Heart right ventricle (tissue), 16 donors: ENCODE measurements around the gene DERL3. TPM values are rescaled to one million over a fixed set of nuclear protein-coding genes. Genes with fewer than 3 reads are reported as not detected.
A peak's percentile ranks its signal among the peaks of the same experiment; 100 is the strongest.

Experiments
- ATAC-seq, 8 donors: fragments of 200-7000 bp; cut with Tn5 transposase; one replicate each; pipeline ENCODE4 v1.9.1; 2020; ENCODE audit warnings: mild to moderate bottlenecking in 8 of 8, moderate library complexity in 8 of 8, moderate number of reproducible peaks in 1 of 8
- DNase-seq, 2 donors: peaks; one replicate each; pipeline ENCODE4 v3.0.0-alpha.2; 2020
- H3K27ac ChIP-seq, 10 donors: fragments of 200-600 bp; sonication (generic) in 2 of 10; one replicate each; pipeline versions ENCODE4 v1.5.0 to v1.8.0; 2020 to 2022; ENCODE audit warnings: mild to moderate bottlenecking in 3 of 10
- H3K27me3 ChIP-seq, 7 donors: fragments of 200-600 bp; one replicate each; pipeline ENCODE4 v1.8.0; 2021 to 2022; ENCODE audit warnings: mild to moderate bottlenecking in 2 of 7
- H3K36me3 ChIP-seq, 9 donors: fragments of 200-600 bp; sonication (generic) in 1 of 9; one replicate each; pipeline versions ENCODE4 v1.5.0 to v1.8.0; 2020 to 2022; ENCODE audit warnings: mild to moderate bottlenecking in 2 of 9
- H3K4me1 ChIP-seq, 9 donors: fragments of 200-600 bp; sonication (generic) in 1 of 9; one replicate each; pipeline versions ENCODE4 v1.5.0 to v1.8.0; 2020 to 2022; ENCODE audit warnings: mild to moderate bottlenecking in 4 of 9
- H3K4me3 ChIP-seq, 10 donors: fragments of 200-600 bp; sonication (generic) in 2 of 10; one replicate each; pipeline versions ENCODE4 v1.5.0 to v1.8.0; 2020 to 2022; ENCODE audit warnings: mild to moderate bottlenecking in 7 of 10, moderate library complexity in 2 of 10
- H3K9me3 ChIP-seq, 11 donors: fragments of 200-600 bp in 10 of 11; sonication (generic) in 2 of 11; one replicate each; pipeline versions ENCODE4 v1.5.0 to v1.8.0; 2013 to 2022; ENCODE audit warnings: mild to moderate bottlenecking in 2 of 11, control low read depth in 1 of 11, moderate library complexity in 1 of 11
- WGBS, 2 donors: extraction: QIAGEN DNeasy Blood & Tissue Kit; methylation state at CpG; one replicate each; pipeline ENCODE4 v1.1.7; 2013; ENCODE audit warnings: inconsistent platforms in 1 of 2; 5-methylcytosine and 5-hydroxymethylcytosine counted together
- intact Hi-C, 10 donors: fragments of 100-400 bp; cut with DNase I; formaldehyde crosslinking; loops; one replicate each; pipeline versions ENCODE4 v1.11.1 to v1.14.2; 2022
- polyA plus RNA-seq, 2 donors: library from polyadenylated mRNA; stranded (reverse); fragments of 200-250 nt; gene quantifications; one replicate each; pipeline ENCODE4 v1.2.3, GENCODE V29; 2013
- total RNA-seq, 10 donors: library from RNA; stranded (reverse); fragmentation: NEBNext Ultra II Directional in 3 of 10; extraction: Animal tissue kit (Norgen Biotek cat#: 25700) in 3 of 10; gene quantifications; one replicate each; pipeline versions ENCODE4 v1.2.1 to v1.2.4, GENCODE V29; 2021 to 2023
- TF ChIP-seq, protein P1 (sequence below), 9 donors: fragments of 200-600 bp; sonication (generic) in 2 of 9; IDR thresholded peaks; one replicate each; pipeline versions ENCODE4 v1.5.0 to v1.8.0; 2021 to 2022; ENCODE audit warnings: antibody characterized with exemption in 9 of 9, mild to moderate bottlenecking in 5 of 9, moderate library complexity in 1 of 9
- donor health status: Arrhythmogenic right ventricular cardiomyopathy.
- donor health status: ischemic (EF 13 %, LVEDD 7.1; RV severe dilation, severe dysfunction).
- donor health status: healthy with polysubstance abuse.
- donor health status: DM: no; HTN: yes; CAD: no.
- donor health status: DM: no; HTN: no; CAD: no.
- donor health status: ischemic (EF 25% LVEDD 6.9; RV normal size, moderate dysfunction).
- donor health status: ischemic (EF 25% LVEDD 5.7; RV mildly dilated, moderate dysfunction).
- donor health status: healthy.
- donor health status: DM: yes; HTN: yes; CAD: no.
- donor health status: Ischemic cardiomyopathy.
- donor health status: ischemic (EF 35%, LVEDD 5.7; RV mildly dilated, moderate dysfunction).
- donor health status: nonischemic (EF 11% LVEDD 7.7; RV severe dilation, severe dysfunction).
- donor health status: DM: yes; HTN: yes; CAD: no.
- donor health status: PGD.
- donor health status: ischemic (EF 29% LVEDD 5.4; RV normal size, mild dysfunction).
- donor health status: nonischemic (EF 23%, LVEDD 6.1; RV moderate dilation, normal function).

Gene DERL3
- total and polyA plus RNA-seq, 12 donors: 0.91 to 14.1 (median 2.0) TPM

- no peaks in the 10 kb centered on the region for H3K27me3 ChIP-seq
- peak overlapping the region in 9 of 10 donors; percentile 50 to 82 (median 74) for H3K4me3 ChIP-seq
- peak overlapping the region in 9 of 10 donors; percentile 86 to 97 (median 95) for H3K27ac ChIP-seq
- peaks cover 0 to 27% (median 15%) of the 10 kb centered on the region in 9 donors for H3K4me1 ChIP-seq
- H3K9me3 ChIP-seq: no peaks in the 10 kb centered on the region
- intact Hi-C loops: loop anchor here in 3 of 10 donors (5.0 to 10.0 kb wide), 4 partner anchors 34 to 331 kb away; partner anchors contain the start of gene MIF (in 1 of the 3)
- ATAC-seq (no peak), DNase-seq (no peak)
- TF ChIP-seq, protein P1, sequence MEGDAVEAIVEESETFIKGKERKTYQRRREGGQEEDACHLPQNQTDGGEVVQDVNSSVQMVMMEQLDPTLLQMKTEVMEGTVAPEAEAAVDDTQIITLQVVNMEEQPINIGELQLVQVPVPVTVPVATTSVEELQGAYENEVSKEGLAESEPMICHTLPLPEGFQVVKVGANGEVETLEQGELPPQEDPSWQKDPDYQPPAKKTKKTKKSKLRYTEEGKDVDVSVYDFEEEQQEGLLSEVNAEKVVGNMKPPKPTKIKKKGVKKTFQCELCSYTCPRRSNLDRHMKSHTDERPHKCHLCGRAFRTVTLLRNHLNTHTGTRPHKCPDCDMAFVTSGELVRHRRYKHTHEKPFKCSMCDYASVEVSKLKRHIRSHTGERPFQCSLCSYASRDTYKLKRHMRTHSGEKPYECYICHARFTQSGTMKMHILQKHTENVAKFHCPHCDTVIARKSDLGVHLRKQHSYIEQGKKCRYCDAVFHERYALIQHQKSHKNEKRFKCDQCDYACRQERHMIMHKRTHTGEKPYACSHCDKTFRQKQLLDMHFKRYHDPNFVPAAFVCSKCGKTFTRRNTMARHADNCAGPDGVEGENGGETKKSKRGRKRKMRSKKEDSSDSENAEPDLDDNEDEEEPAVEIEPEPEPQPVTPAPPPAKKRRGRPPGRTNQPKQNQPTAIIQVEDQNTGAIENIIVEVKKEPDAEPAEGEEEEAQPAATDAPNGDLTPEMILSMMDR (IDR thresholded peaks at IDR 0.05): no peak
- H3K36me3 ChIP-seq: peaks cover 0 to 8% (median 0%) of the 10 kb centered on the region in 9 donors
- WGBS, 2 donors: 60 to 61% methylated on average over 7 of the region's 7 CpGs
These were observed 19.6 kb upstream of the DERL3 start for GRCh38 chr22:23858484-23858815.

- Histone ChIP-seq H3K9me3 (no peaks in the 10 kb centered on the region), H3K27me3 (no peaks in the 10 kb centered on the region), H3K27ac (peak within 1 kb of the TSS; percentile 82 to 97 (median 94)), H3K36me3 (peaks cover 0 to 2% (median 0%) of the 10 kb centered on the region in 9 donors), H3K4me3 (peak within 1 kb of the TSS; percentile 50 to 82 (median 70)), H3K4me1 (peaks cover 0 to 27% (median 15%) of the 10 kb centered on the region in 9 donors)
- 0 to 1% methylated on average over 58 to 60 of the region's 60 CpGs for WGBS, 2 donors
- intact Hi-C loops: loop anchor here in 3 of 10 donors (5.0 to 10.0 kb wide), 4 partner anchors 34 to 331 kb away; partner anchors contain the start of gene MIF (in 1 of the 3)
- TF ChIP-seq, protein P1 (IDR thresholded peaks at IDR 0.05): peak in 4 of 9 donors; percentile 20 to 33 (median 30)
- DNase-seq (peak; percentile 96 to 98), ATAC-seq (peak; percentile 93 to 98 (median 97))
These were observed 19.0 kb upstream of the DERL3 start, which contains the start of gene SLC2A11 for GRCh38 chr22:23857606-23858483. TSS of gene SLC2A11 (plus strand) at chr22:23857875. CDS start at chr22:23858000, 125 bp downstream.

GRCh38 chr22:23856721-23857605, 18.2 kb upstream of the DERL3 start:
- H3K4me1 ChIP-seq: peaks cover 0 to 27% (median 15%) of the 10 kb centered on the region in 9 donors
- H3K27ac ChIP-seq: peak overlapping the region; percentile 82 to 97 (median 94)
- TF ChIP-seq, protein P1 (IDR thresholded peaks at IDR 0.05): peak in 3 of 9 donors; percentile 8 to 14 (median 12)
- intact Hi-C loops: loop anchor here in 3 of 10 donors (5.0 to 10.0 kb wide), 4 partner anchors 35 to 330 kb away; partner anchors contain the start of gene MIF (in 1 of the 3)
- peak overlapping the region; percentile 50 to 82 (median 70) for H3K4me3 ChIP-seq
- peak; percentile 41 to 79 (median 62) for ATAC-seq
- no peaks in the 10 kb centered on the region for H3K36me3 ChIP-seq
- DNase-seq: peak; percentile 44 to 54
- no peaks in the 10 kb centered on the region for H3K9me3 ChIP-seq
- no peaks in the 10 kb centered on the region for H3K27me3 ChIP-seq
- 3 to 6% methylated on average over 54 to 58 of the region's 58 CpGs for WGBS, 2 donors
